Stimulated activated CD8-positive, alpha-beta memory T cell treated with anti-CD3 and anti-CD28 coated beads, Interleukin-12 subunit alpha, Interleukin-12 subunit beta, amount 100 ng/mL, for 24 hours (primary cell): ENCODE data around the gene CADM2.

Experiments used
- DNase-seq: peaks from one replicate; pipeline ENCODE4 v3.0.0-alpha.2; 2020; ENCODE audit errors: extremely low read depth

CADM2 gene

GRCh38 chr3:85571835-85572234 lies 613.0 kb downstream of the CADM2 start:
- no peak for DNase-seq

GRCh38 chr3:85572426-85572825 lies 613.6 kb downstream of the CADM2 start:
- no peak for DNase-seq

- no peak for DNase-seq
These were observed 614.2 kb downstream of the CADM2 start for GRCh38 chr3:85572978-85573377.

- DNase-seq = no peak
These were observed 615.4 kb downstream of the CADM2 start for GRCh38 chr3:85574006-85574705.

GRCh38 chr3:85576091-85576690 lies 617.4 kb downstream of the CADM2 start:
- no peak for DNase-seq

- DNase-seq = no peak
These were observed 618.0 kb downstream of the CADM2 start for GRCh38 chr3:85576697-85577200.

- no peak for DNase-seq
These were observed 626.1 kb downstream of the CADM2 start for GRCh38 chr3:85584779-85585356.

- no peak for DNase-seq
These were observed 627.2 kb downstream of the CADM2 start for GRCh38 chr3:85586018-85586417.

- DNase-seq = no peak
These were observed 630.4 kb downstream of the CADM2 start for GRCh38 chr3:85589145-85589544.

- no peak for DNase-seq
These were observed 632.7 kb downstream of the CADM2 start for GRCh38 chr3:85591451-85591850.

- DNase-seq = no peak
These were observed 633.5 kb downstream of the CADM2 start for GRCh38 chr3:85592256-85592655.

- DNase-seq = no peak
These were observed 635.9 kb downstream of the CADM2 start for GRCh38 chr3:85594676-85595075.

- no peak for DNase-seq
These were observed 644.6 kb downstream of the CADM2 start for GRCh38 chr3:85603378-85603777.

GRCh38 chr3:85604641-85605040 lies 645.9 kb downstream of the CADM2 start:
- DNase-seq = no peak

GRCh38 chr3:85605066-85605465 lies 646.3 kb downstream of the CADM2 start:
- no peak for DNase-seq

GRCh38 chr3:85626662-85627061 lies 667.9 kb downstream of the CADM2 start:
- DNase-seq = no peak

- DNase-seq = no peak
These were observed 669.1 kb downstream of the CADM2 start for GRCh38 chr3:85627932-85628331.

- DNase-seq = no peak
These were observed 672.3 kb downstream of the CADM2 start for GRCh38 chr3:85631070-85631469.

GRCh38 chr3:85632921-85633320 lies 674.1 kb downstream of the CADM2 start:
- no peak for DNase-seq

- DNase-seq = no peak
These were observed 693.6 kb downstream of the CADM2 start for GRCh38 chr3:85652360-85652759.

- no peak for DNase-seq
These were observed 701.7 kb downstream of the CADM2 start for GRCh38 chr3:85660451-85660850.

- DNase-seq = no peak
These were observed 703.7 kb downstream of the CADM2 start for GRCh38 chr3:85662462-85662861.

- no peak for DNase-seq
These were observed 709.0 kb downstream of the CADM2 start for GRCh38 chr3:85667744-85668143.
